Rectal smooth muscle tissue (tissue), 1 donor: ENCODE results near the gene ATXN10.

Experiments
- H3K27ac ChIP-seq: one replicate; pipeline ENCODE4 v1.7.0; 2013; ENCODE audit warnings: low read depth, low read length, inconsistent platforms
- H3K27me3 ChIP-seq: one replicate; pipeline ENCODE4 v1.7.0; 2013; ENCODE audit warnings: low read length; ENCODE audit not compliant: control insufficient read depth, insufficient read depth
- H3K36me3 ChIP-seq: one replicate; pipeline ENCODE4 v1.7.0; 2013; ENCODE audit warnings: low read length; ENCODE audit not compliant: control insufficient read depth, insufficient read depth
- H3K4me1 ChIP-seq: one replicate; pipeline ENCODE4 v1.7.0; 2013; ENCODE audit warnings: low read length; ENCODE audit not compliant: control insufficient read depth, insufficient read depth
- H3K4me3 ChIP-seq: one replicate; pipeline ENCODE4 v1.7.0; 2013; ENCODE audit warnings: low read length
- H3K9ac ChIP-seq: one replicate; pipeline ENCODE4 v1.7.0; 2013; ENCODE audit warnings: low read length

Gene ATXN10

DNA sequence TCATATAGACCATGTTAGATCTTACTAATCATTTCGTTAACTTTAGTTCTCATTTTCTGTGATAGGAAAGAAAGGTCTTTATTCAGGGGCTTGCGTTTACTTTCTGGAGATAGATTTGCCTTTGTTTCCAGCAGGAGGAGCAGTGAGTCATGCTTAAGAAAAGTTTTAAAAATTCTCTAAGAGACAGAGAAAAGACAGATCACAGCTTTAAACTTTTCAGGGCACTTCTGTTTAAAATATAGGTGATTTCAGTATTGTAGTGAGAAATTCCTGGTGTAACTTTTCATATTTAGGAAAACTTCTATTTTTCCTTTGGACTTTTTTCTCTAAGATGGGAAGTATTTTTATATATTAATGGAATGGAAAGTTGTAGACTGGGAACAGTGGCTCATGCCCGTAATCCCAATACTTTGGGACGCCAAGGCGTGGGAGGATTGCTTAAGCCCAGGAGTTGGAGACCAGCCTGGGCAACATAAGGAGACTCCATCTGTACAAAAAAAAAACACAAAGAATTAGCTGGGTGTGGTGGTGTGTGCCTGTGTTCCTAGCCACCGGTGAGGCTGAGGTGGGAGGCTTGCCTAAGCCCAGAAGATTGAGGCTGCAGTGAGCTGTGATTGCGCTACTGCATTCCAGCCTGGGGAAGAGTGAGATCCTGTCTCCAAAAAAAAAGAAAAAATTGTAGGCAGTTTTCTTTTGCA, 60.3 kb downstream of the ATXN10 start:
- H3K4me3 ChIP-seq = no peak overlapping the region
- H3K27ac ChIP-seq = no peak overlapping the region
- peaks cover 3% of the 10 kb centered on the region for H3K4me1 ChIP-seq
- peaks cover 6% of the 10 kb centered on the region for H3K36me3 ChIP-seq
- H3K27me3 ChIP-seq = no peaks in the 10 kb centered on the region
- no peak overlapping the region for H3K9ac ChIP-seq

DNA sequence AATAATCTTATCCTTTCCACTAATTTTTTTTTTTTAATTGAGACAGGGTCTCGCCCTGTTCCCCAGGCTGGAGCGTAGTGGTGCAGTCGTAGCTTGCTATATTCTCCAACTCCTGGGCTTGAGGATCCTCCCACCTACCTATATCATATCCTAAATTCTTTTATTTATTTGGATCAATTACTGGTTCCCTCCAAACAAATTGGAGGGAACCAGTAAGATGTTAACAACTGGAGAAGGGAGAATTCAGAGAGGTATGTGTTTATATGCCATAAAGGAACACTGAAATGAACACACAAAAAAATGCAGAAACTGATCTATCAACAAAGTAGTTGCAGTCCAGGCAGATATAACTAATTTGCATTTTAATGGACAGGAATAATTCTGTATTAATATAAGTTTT, 63.6 kb downstream of the ATXN10 start:
- Histone ChIP-seq H3K4me1 (peaks cover 3% of the 10 kb centered on the region), H3K36me3 (peaks cover 11% of the 10 kb centered on the region), H3K4me3 (no peak overlapping the region), H3K9ac (no peak overlapping the region), H3K27me3 (no peaks in the 10 kb centered on the region), H3K27ac (no peak overlapping the region)

DNA sequence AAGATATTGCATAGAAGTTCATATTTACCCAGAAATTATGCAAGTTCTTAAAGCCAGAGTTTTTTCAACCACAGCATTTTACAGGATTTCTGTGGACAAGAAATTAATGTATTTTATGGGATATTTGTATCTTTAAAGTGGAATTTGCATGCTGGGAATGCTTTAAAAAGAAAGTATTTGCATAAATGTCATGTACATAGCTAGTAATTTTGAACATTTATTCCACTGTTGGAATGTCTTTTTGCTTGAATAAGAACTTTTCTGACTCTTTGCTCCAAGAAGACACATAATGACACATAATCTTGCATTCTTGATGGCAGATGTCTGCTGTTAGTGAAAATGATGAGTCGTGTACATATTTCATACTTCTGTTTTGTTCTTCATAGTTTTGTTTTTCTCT, 66.6 kb downstream of the ATXN10 start:
- no peak overlapping the region for H3K27ac ChIP-seq
- H3K4me3 ChIP-seq = no peak overlapping the region
- H3K9ac ChIP-seq = no peak overlapping the region
- peaks cover 18% of the 10 kb centered on the region for H3K36me3 ChIP-seq
- H3K4me1 ChIP-seq = no peaks in the 10 kb centered on the region
- no peaks in the 10 kb centered on the region for H3K27me3 ChIP-seq

DNA sequence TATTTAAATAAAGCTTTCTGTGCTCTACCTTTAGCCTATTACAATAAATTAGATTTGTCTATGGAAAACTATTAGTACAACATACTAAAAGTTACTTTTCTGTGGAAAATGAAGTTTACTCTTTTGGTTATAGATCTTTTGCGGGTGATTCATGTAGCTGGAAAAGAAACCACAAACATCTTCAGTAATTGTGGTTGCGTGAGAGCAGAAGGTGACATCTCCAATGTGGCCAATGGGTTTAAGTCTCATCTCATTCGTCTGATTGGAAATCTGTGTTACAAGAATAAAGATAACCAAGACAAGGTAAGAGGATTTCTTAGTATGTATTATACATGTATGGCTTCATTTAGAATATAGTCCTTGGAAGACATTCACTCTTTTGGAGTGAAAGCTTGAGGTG, 68.6 kb downstream of the ATXN10 start:
- Histone ChIP-seq H3K4me3 (no peak overlapping the region), H3K36me3 (peaks cover 18% of the 10 kb centered on the region), H3K9ac (no peak overlapping the region), H3K27me3 (no peaks in the 10 kb centered on the region), H3K27ac (no peak overlapping the region), H3K4me1 (no peaks in the 10 kb centered on the region)

DNA sequence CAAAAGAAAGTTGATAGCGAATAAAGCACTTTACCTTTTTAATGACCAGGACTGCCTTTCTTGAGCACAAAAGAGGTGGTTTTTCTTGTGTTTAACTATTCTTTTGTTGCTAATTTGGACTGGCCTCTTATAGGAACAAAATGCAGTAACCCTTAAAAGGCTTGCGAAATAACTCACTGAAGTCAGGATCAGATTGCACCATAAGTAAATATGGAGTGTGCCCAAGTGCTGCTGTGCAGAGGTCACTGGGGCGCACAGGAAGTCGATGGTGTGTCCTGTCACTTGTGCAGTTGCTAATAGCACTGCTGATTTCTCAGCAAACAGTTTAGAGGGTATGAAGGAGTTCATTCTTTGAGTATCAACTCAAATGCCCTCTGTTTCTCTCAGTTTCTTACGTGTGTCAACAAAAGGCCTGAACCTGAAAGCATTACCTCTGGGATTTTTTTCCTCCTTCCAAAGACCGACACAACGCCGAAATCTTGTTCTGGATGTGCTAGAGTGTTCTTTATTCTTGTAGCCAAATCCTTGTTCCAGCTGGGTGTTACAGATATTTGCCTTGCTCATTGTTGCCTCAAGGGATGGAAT, 71.3 kb downstream of the ATXN10 start:
- Histone ChIP-seq H3K27ac (no peak overlapping the region), H3K27me3 (no peaks in the 10 kb centered on the region), H3K36me3 (peaks cover 13% of the 10 kb centered on the region)

DNA sequence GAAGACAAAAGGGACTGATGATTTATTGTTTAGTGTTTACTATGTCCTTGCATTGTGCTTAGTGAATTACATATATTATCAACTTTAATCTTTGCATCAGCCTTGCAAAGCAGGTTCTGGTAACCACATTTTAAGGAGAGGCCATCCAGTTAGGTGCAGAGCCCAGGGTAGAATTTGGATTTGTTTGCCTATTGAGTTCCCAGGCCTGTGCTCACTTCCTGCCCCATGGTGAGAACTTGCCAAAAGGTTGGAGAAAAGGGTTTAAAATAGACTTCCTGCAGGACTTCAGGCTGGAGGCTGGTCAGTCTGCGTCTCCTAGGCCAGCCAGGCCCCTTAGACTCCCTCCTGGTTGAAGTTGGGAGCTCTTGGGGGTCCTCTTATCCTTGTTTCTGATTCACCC, 72.1 kb downstream of the ATXN10 start:
- no peaks in the 10 kb centered on the region for H3K4me1 ChIP-seq
- no peak overlapping the region for H3K27ac ChIP-seq
- H3K4me3 ChIP-seq = no peak overlapping the region

More for the DNA sequence above, 71.3 kb downstream of the ATXN10 start:
- no peak overlapping the region for H3K9ac ChIP-seq
- no peaks in the 10 kb centered on the region for H3K4me1 ChIP-seq
- no peak overlapping the region for H3K4me3 ChIP-seq

DNA sequence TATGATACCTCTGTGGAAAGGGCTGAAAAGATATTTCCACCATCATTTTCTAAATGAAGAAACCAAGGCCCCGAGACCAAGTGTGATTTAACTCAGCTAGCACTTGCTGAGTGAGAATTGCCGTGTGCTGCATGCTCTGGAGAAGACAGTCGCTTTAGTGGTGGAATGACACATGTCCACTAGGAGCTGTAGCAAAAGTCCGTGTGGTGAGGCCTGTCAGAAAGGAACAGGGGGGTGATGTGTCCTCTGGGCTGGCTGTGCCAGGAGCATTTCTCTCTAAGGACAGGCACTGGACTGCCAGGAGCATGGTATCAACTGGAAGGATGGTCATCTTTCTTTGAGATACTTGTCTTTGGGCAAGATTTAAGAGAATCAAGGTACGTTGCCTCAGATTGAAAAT, 72.8 kb downstream of the ATXN10 start:
- no peak overlapping the region for H3K27ac ChIP-seq
- H3K4me3 ChIP-seq = no peak overlapping the region
- H3K9ac ChIP-seq = no peak overlapping the region
- H3K27me3 ChIP-seq = no peaks in the 10 kb centered on the region
- no peaks in the 10 kb centered on the region for H3K4me1 ChIP-seq
- peaks cover 13% of the 10 kb centered on the region for H3K36me3 ChIP-seq

More for the DNA sequence above, 72.1 kb downstream of the ATXN10 start:
- Histone ChIP-seq H3K27me3 (no peaks in the 10 kb centered on the region), H3K9ac (no peak overlapping the region), H3K36me3 (peaks cover 13% of the 10 kb centered on the region)

DNA sequence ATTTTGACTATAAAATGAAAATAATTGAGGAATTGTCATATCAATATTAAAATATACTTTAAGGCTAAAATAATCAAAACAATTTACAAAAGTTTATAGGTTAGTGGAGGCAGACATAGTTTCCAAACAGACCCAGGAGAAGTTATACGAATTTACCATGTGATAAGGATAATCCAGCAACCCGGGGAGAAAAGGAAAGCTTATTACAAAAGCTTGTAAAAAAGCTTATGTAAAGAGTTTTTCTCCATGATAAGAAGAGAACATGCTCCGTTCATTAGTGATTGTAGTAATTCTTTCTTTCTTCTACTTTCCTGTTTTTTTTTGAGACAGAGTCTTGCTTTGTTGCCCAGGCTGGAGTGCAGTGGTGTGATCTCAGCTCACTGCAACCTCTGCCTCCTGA, 79.0 kb downstream of the ATXN10 start:
- Histone ChIP-seq H3K36me3 (peaks cover 3% of the 10 kb centered on the region), H3K9ac (no peak overlapping the region), H3K4me3 (no peak overlapping the region), H3K4me1 (no peaks in the 10 kb centered on the region), H3K27me3 (no peaks in the 10 kb centered on the region), H3K27ac (no peak overlapping the region)

DNA sequence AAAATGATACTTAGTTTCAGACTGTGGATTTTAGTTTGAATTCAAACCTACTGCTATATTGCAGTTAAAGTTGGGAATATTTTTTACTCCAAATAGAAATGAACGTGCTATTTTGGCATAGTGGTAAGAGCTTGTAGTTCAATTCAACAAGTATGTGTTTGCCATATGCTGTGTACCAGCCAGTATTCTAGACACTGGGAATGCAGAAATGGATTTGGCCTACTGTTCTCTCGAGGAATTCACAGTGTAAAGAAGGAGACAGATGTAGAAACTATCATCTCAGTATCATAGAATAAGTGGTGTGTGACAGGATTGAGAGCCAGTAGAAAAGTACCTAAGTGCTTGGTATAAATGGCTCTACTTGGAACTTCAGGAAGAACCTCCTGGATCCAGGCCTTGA, 80.4 kb downstream of the ATXN10 start:
- Histone ChIP-seq H3K27ac (no peak overlapping the region), H3K4me1 (peaks cover 5% of the 10 kb centered on the region), H3K9ac (no peak overlapping the region), H3K36me3 (peaks cover 3% of the 10 kb centered on the region), H3K4me3 (no peak overlapping the region), H3K27me3 (no peaks in the 10 kb centered on the region)

DNA sequence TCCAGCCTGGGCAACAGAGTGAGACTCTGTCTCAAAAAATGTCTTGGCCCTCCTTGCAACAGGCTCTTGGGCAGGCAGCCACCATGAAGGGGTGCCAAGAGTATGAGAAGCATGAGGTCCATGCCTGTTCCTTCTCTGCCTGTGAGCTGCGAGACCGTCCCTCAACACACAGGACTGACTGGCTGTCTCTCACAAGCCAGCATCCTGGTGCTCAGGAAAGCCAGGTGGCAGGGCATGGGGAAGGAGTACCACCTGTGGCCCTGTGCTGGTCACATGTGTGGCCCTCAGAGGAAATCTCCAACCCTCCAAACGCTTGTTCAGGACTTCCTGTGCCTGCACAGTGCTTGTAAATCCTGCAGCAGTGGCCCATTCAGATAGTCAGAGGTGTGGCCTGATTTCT, 83.2 kb downstream of the ATXN10 start:
- peaks cover 3% of the 10 kb centered on the region for H3K36me3 ChIP-seq
- peaks cover 14% of the 10 kb centered on the region for H3K4me1 ChIP-seq
- H3K9ac ChIP-seq = no peak overlapping the region

DNA sequence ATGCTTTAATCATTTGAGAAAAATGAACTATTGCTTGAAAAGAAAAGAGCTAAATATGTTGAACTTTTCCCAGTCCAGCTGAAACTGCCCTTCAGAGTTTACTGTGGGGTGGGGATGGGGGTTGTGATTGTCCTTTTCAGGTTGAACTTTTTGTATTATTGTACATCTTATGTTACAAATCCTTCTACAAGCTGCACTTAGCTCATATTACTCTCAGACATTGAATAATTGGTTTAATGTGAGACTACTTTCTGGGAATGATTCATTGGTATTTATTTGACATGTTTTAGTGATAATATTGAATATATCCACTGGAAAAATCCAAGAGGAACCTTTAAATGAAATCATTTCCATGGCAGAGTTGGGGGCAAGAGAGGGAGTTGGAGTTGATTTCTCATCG, 84.9 kb downstream of the ATXN10 start:
- no peak overlapping the region for H3K4me3 ChIP-seq
- peaks cover 14% of the 10 kb centered on the region for H3K4me1 ChIP-seq
- no peak overlapping the region for H3K9ac ChIP-seq
- peak overlapping the region; percentile 7 for H3K27ac ChIP-seq
- peaks cover 3% of the 10 kb centered on the region for H3K36me3 ChIP-seq
- H3K27me3 ChIP-seq = no peaks in the 10 kb centered on the region

More for the DNA sequence above, 83.2 kb downstream of the ATXN10 start:
- Histone ChIP-seq H3K4me3 (no peak overlapping the region), H3K27me3 (no peaks in the 10 kb centered on the region), H3K27ac (no peak overlapping the region)

DNA sequence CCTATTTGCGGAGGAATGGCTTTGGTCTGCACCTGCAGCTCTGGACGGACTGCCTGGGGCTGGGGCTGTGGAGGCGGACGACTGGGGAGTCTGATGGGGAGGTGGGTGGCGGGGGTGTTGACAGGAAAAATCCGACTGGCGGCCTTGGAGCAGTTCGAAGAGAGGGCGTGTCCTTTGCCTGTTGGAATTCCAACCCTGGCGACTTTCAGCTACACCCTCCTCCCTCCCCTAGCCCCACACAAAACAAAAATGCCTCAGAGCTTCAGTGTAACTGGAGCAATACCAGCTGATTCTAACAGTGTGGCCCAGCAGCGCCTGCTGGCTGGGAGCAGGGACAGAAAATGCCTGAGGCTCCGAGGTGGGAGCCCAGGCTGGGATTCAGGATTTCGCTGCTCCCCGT, 85.4 kb downstream of the ATXN10 start:
- Histone ChIP-seq H3K4me1 (peaks cover 14% of the 10 kb centered on the region), H3K27me3 (no peaks in the 10 kb centered on the region), H3K9ac (no peak overlapping the region), H3K27ac (peak overlapping the region; percentile 7), H3K36me3 (peaks cover 3% of the 10 kb centered on the region), H3K4me3 (no peak overlapping the region)

DNA sequence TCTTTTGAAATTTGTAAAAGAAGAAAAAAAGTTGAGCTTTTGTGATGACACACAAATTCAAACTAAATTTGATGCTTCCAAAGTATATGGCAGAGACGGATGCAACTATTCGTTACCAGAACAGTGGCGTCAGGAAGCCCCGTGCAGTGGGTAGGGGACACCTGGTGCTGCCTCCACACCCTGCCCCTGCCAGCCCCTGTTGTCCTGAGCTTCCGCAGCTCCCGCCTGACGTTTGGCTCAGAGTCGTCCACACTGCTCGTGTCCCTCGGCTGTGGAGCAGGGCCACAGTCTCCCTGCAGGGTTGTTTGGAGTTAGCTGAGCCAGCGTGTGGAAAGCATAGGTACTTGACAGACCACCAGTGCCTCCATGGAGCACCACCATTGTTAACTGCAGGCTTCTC, 86.3 kb downstream of the ATXN10 start:
- H3K36me3 ChIP-seq = peaks cover 3% of the 10 kb centered on the region
- H3K4me1 ChIP-seq = peaks cover 22% of the 10 kb centered on the region
- H3K27ac ChIP-seq = no peak overlapping the region
- H3K4me3 ChIP-seq = no peak overlapping the region
- H3K9ac ChIP-seq = no peak overlapping the region
- no peaks in the 10 kb centered on the region for H3K27me3 ChIP-seq
